GM23338 (cell line): ENCODE data around the gene BCHE. TPM values are rescaled to one million over a fixed set of nuclear protein-coding genes. Genes with fewer than 3 reads are reported as not detected.

Source experiments
- ATAC-seq: fragments of 200-7000 bp; cut with Tn5 transposase; 3 replicates; pipeline ENCODE4 v1.9.1; 2020
- DNase-seq: peaks from one replicate; pipeline ENCODE4 v3.0.0-alpha.2; 2015; ENCODE audit warnings: low spot score
- H2AFZ ChIP-seq: fragments of 200-600 bp; sonication (generic); 2 replicates; pipeline ENCODE4 v1.8.0; 2016; ENCODE audit warnings: antibody characterized with exemption, mild to moderate bottlenecking, moderate library complexity
- H3F3A ChIP-seq: fragments of 200-600 bp; sonication (generic); replicated peaks from 2 replicates; pipeline ENCODE4 v1.8.0; 2017; ENCODE audit warnings: antibody characterized with exemption, mixed run types, low read depth
- H3K27ac ChIP-seq: fragments of 200-600 bp; sonication (generic); 2 replicates; pipeline ENCODE4 v1.6.1; 2016; ENCODE audit warnings: low read depth
- H3K27me3 ChIP-seq: fragments of 200-600 bp; sonication (generic); 2 replicates; pipeline ENCODE4 v1.8.0; 2016; ENCODE audit warnings: mild to moderate bottlenecking, mixed run types, moderate library complexity; ENCODE audit not compliant: insufficient read depth
- H3K36me3 ChIP-seq: fragments of 200-600 bp; sonication (generic); 2 replicates; pipeline ENCODE4 v1.8.0; 2016; ENCODE audit warnings: mild to moderate bottlenecking; ENCODE audit not compliant: insufficient read depth
- H3K4me1 ChIP-seq: fragments of 200-600 bp; sonication (generic); 2 replicates; pipeline ENCODE4 v1.8.0; 2016; ENCODE audit warnings: mild to moderate bottlenecking, moderate library complexity; ENCODE audit not compliant: insufficient read depth
- H3K4me2 ChIP-seq: fragments of 200-600 bp; sonication (generic); 2 replicates; pipeline ENCODE4 v1.7.1; 2017; ENCODE audit warnings: mixed run types
- H3K4me3 ChIP-seq: fragments of 200-600 bp; sonication (generic); 2 replicates; pipeline ENCODE4 v1.6.1; 2016; ENCODE audit warnings: mixed run types
- H3K79me2 ChIP-seq: fragments of 200-600 bp; sonication (generic); replicated peaks from 2 replicates; pipeline ENCODE4 v1.8.0; 2017; ENCODE audit warnings: mild to moderate bottlenecking; ENCODE audit not compliant: insufficient read depth
- H3K9me2 ChIP-seq: fragments of 200-600 bp; sonication (generic); 2 replicates; pipeline ENCODE4 v1.8.0; 2017; ENCODE audit not compliant: insufficient read depth
- H4K20me1 ChIP-seq: fragments of 200-600 bp; sonication (generic); replicated peaks from 2 replicates; pipeline ENCODE4 v1.8.0; 2017; ENCODE audit warnings: mild to moderate bottlenecking; ENCODE audit not compliant: insufficient read depth
- H3K27ac Mint-ChIP-seq: 2 replicates; pipeline ENCODE4 v1.8.0; 2020; ENCODE audit warnings: inconsistent platforms, mild to moderate bottlenecking, moderate library complexity, mixed read lengths
- H3K27me3 Mint-ChIP-seq: 3 replicates; pipeline ENCODE4 v1.8.0; 2022; ENCODE audit warnings: low read depth, mild to moderate bottlenecking, moderate library complexity, mixed read lengths, inconsistent platforms; ENCODE audit not compliant: insufficient read depth, poor library complexity
- H3K36me3 Mint-ChIP-seq: 3 replicates; pipeline ENCODE4 v1.8.0; 2021; ENCODE audit warnings: low read depth, mild to moderate bottlenecking, inconsistent platforms, moderate library complexity, mixed read lengths
- H3K4me1 Mint-ChIP-seq: 3 replicates; pipeline ENCODE4 v1.8.0; 2020; ENCODE audit warnings: mild to moderate bottlenecking, inconsistent platforms, mixed read lengths
- H3K4me3 Mint-ChIP-seq: 3 replicates; pipeline ENCODE4 v1.8.0; 2021; ENCODE audit warnings: moderate library complexity, mild to moderate bottlenecking, inconsistent platforms, mixed read lengths
- H3K9me3 Mint-ChIP-seq: 3 replicates; pipeline ENCODE4 v1.8.0; 2020; ENCODE audit warnings: moderate library complexity, mild to moderate bottlenecking, inconsistent platforms, mixed read lengths
- EZH2 ChIP-seq: fragments of 200-600 bp; sonication (generic); IDR thresholded peaks from one replicate; pipeline ENCODE4 v1.8.0; 2017; ENCODE audit warnings: antibody characterized with exemption, mild to moderate bottlenecking, low read depth; ENCODE audit not compliant: unreplicated experiment
- EZH2phosphoT487 ChIP-seq: fragments of 200-600 bp; sonication (generic); IDR thresholded peaks from one replicate; pipeline ENCODE4 v1.8.1; 2018; ENCODE audit warnings: antibody characterized with exemption; ENCODE audit not compliant: unreplicated experiment
- NANOG ChIP-seq: IDR thresholded peaks from 2 replicates; pipeline ENCODE4 v1.6.1; 2016; ENCODE audit warnings: antibody characterized with exemption, borderline replicate concordance
- POLR2AphosphoS5 ChIP-seq: IDR thresholded peaks from 2 replicates; pipeline ENCODE4 v1.6.1; 2016; ENCODE audit warnings: antibody characterized with exemption, low read depth
- STAT1 ChIP-seq: IDR thresholded peaks from one replicate; pipeline ENCODE4 v1.6.1; 2016; ENCODE audit warnings: antibody characterized with exemption; ENCODE audit not compliant: unreplicated experiment
- ZNF114 ChIP-seq: fragments of 250-450 bp; sonication (Bioruptor Pico); IDR thresholded peaks from 2 replicates; pipeline ENCODE4 v1.5.0; 2020; ENCODE audit warnings: mild to moderate bottlenecking, moderate library complexity
- polyA plus RNA-seq: library from polyadenylated mRNA; unstranded; fragments of >200 nt; fragmentation: Nextera tagmentation; extraction: Ambion mirVana; gene quantifications from 2 replicates; pipeline ENCODE4 v1.2.1, GENCODE V29; 2016
- total RNA-seq: library from RNA; depleted of rRNA; stranded (reverse); fragments of >200 nt; shearing (Covaris generic); gene quantifications from 2 replicates; pipeline ENCODE4 v1.2.3, GENCODE V29; 2014
- TF ChIP-seq, protein P1 (sequence below): IDR thresholded peaks from one replicate; pipeline ENCODE4 v1.6.1; 2018; ENCODE audit warnings: antibody characterized with exemption; ENCODE audit not compliant: unreplicated experiment
- TF ChIP-seq, protein P2 (sequence below): IDR thresholded peaks from 2 replicates; pipeline ENCODE4 v1.6.1; 2016; ENCODE audit warnings: antibody characterized with exemption
- TF ChIP-seq, protein P3 (sequence below), 2 experiments: fragments of 200-600 bp in 1 of 2; sonication (generic) in 1 of 2; conservative IDR thresholded peaks; 2 replicates each; pipeline versions ENCODE4 v1.5.1 to v1.6.1; 2016 to 2017; ENCODE audit warnings: antibody characterized with exemption in 2 of 2, low read depth in 2 of 2, mild to moderate bottlenecking in 2 of 2, moderate library complexity in 1 of 2

Gene BCHE
- total and polyA plus RNA-seq, 2 experiments from 2014 or later = 0.73 to 1.1 TPM

DNA sequence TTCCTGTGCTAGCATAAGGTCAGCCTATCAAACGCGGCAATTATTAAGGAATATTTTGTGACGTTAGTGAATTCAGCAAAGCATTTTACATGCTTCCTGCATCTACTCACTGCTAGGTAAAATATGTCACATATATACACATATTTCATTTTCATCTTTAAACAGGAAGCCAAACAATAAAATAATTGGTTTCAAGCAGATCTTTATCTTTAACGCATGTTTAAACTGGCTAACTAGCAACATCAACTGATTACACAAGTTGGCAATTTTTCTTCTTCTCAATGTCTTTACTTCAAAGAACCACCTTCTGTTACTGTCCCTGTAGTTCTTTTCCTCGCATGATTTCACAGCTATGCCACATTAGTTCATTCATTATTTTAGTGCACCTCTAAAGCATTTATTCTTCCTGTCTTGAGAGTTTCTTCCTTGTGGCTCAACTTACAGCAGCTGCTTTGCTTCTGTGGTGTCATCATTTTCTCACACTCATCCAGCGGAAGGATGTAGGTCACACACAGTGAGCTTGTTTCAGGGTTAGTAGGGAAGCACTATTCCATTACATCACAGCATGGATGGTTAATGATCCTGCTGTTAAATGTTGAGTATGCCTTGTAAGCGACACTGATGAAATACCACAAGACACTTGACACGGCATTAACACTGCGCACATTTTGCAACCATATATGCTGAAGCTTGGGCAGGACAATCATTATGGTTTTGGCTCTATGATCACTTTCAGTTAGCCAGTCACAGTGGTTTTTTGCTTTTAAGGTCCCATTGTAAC is 2.3 kb upstream of the BCHE start (continued):
- TF ChIP-seq, protein P1, sequence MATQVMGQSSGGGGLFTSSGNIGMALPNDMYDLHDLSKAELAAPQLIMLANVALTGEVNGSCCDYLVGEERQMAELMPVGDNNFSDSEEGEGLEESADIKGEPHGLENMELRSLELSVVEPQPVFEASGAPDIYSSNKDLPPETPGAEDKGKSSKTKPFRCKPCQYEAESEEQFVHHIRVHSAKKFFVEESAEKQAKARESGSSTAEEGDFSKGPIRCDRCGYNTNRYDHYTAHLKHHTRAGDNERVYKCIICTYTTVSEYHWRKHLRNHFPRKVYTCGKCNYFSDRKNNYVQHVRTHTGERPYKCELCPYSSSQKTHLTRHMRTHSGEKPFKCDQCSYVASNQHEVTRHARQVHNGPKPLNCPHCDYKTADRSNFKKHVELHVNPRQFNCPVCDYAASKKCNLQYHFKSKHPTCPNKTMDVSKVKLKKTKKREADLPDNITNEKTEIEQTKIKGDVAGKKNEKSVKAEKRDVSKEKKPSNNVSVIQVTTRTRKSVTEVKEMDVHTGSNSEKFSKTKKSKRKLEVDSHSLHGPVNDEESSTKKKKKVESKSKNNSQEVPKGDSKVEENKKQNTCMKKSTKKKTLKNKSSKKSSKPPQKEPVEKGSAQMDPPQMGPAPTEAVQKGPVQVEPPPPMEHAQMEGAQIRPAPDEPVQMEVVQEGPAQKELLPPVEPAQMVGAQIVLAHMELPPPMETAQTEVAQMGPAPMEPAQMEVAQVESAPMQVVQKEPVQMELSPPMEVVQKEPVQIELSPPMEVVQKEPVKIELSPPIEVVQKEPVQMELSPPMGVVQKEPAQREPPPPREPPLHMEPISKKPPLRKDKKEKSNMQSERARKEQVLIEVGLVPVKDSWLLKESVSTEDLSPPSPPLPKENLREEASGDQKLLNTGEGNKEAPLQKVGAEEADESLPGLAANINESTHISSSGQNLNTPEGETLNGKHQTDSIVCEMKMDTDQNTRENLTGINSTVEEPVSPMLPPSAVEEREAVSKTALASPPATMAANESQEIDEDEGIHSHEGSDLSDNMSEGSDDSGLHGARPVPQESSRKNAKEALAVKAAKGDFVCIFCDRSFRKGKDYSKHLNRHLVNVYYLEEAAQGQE = no peak
- no peak for TF ChIP-seq POLR2AphosphoS5
- TF ChIP-seq, protein P2, sequence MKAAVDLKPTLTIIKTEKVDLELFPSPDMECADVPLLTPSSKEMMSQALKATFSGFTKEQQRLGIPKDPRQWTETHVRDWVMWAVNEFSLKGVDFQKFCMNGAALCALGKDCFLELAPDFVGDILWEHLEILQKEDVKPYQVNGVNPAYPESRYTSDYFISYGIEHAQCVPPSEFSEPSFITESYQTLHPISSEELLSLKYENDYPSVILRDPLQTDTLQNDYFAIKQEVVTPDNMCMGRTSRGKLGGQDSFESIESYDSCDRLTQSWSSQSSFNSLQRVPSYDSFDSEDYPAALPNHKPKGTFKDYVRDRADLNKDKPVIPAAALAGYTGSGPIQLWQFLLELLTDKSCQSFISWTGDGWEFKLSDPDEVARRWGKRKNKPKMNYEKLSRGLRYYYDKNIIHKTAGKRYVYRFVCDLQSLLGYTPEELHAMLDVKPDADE = no peak

DNA sequence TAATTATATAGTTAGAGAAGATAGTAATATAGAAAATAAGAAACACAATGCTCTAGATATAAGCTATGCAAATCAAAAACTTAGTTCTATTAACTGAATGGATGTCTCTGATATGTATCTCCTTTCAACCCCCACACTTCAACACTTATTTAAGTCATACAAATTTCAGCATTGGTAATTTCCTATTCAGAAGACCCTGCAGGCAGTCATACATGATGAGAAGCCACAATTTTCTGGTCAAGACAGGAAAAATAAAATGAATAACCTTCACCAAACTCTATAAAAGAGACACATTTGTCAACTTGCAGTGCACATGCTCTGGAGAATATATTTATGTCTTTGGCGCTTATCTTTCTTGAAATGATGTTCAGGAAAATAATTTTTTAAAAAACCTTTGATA is 578 bp upstream of the BCHE start:
- no peak overlapping the region for H3K27ac ChIP-seq
- no peaks in the 10 kb centered on the region; the same call in 1 of the 2 replicates for H3K4me1 ChIP-seq
- H4K20me1 ChIP-seq = no peaks in the 10 kb centered on the region
- H2AFZ ChIP-seq = no peak overlapping the region
- peaks cover 21% of the 10 kb centered on the region for H3K4me1 Mint-ChIP-seq
- peak overlapping the region; percentile 35; the same call in 1 of the 2 replicates for H3K4me2 ChIP-seq
- H3K9me2 ChIP-seq = no peaks in the 10 kb centered on the region
- no peaks in the 10 kb centered on the region for H3K36me3 ChIP-seq
- no peaks in the 10 kb centered on the region for H3F3A ChIP-seq
- DNase-seq (no peak), ATAC-seq (no peak)
- TF ChIP-seq EZH2phosphoT487 = no peak
- no peak for TF ChIP-seq NANOG
- TF ChIP-seq, protein P3, sequence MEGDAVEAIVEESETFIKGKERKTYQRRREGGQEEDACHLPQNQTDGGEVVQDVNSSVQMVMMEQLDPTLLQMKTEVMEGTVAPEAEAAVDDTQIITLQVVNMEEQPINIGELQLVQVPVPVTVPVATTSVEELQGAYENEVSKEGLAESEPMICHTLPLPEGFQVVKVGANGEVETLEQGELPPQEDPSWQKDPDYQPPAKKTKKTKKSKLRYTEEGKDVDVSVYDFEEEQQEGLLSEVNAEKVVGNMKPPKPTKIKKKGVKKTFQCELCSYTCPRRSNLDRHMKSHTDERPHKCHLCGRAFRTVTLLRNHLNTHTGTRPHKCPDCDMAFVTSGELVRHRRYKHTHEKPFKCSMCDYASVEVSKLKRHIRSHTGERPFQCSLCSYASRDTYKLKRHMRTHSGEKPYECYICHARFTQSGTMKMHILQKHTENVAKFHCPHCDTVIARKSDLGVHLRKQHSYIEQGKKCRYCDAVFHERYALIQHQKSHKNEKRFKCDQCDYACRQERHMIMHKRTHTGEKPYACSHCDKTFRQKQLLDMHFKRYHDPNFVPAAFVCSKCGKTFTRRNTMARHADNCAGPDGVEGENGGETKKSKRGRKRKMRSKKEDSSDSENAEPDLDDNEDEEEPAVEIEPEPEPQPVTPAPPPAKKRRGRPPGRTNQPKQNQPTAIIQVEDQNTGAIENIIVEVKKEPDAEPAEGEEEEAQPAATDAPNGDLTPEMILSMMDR (conservative IDR thresholded peaks at IDR 0.05; ENCODE audit: low read depth in 2 of 2) = no peak
- TF ChIP-seq EZH2 = no peak
- no peak for TF ChIP-seq ZNF114 (CRISPR knock-in tag)
- no peak for TF ChIP-seq POLR2AphosphoS5
- TF ChIP-seq, protein P2 = no peak
- TF ChIP-seq STAT1 = no peak
- H3K27ac Mint-ChIP-seq = no peak overlapping the region
- 0 out of 3 replicates have a peak overlapping the region, but pooled peaks have one; percentile 2 for H3K4me3 Mint-ChIP-seq
- no peaks in the 10 kb centered on the region for H3K36me3 Mint-ChIP-seq
- H3K4me3 ChIP-seq = no peak overlapping the region
- H3K27me3 ChIP-seq = no peaks in the 10 kb centered on the region
- no peaks in the 10 kb centered on the region for H3K9me3 Mint-ChIP-seq
- H3K27me3 Mint-ChIP-seq = no peaks in the 10 kb centered on the region
- H3K79me2 ChIP-seq = no peaks in the 10 kb centered on the region
